Activated CD4-positive, alpha-beta memory T cell treated with anti-CD3 and anti-CD28 coated beads, Interleukin-2, amount 10 ng/mL, durations not matched to agents 7 days and 5 days (primary cell): ENCODE data around the gene PTPN21. TPM values are rescaled to one million over a fixed set of nuclear protein-coding genes. Genes with fewer than 3 reads are reported as not detected.

Experiments
- CTCF ChIA-PET: fragments of 350-600 bp; sonication (Branson Sonifier 250); formaldehyde crosslinking; loops from one replicate; lab custom pipeline; 2021; ENCODE audit warnings: antibody characterized with exemption, inconsistent platforms; lab: Charles Lee
- POLR2A ChIA-PET: fragments of 350-600 bp; sonication (Branson Sonifier 250); formaldehyde crosslinking; loops from one replicate; lab custom pipeline; 2021; ENCODE audit warnings: antibody characterized with exemption; lab: Charles Lee
- DNase-seq: peaks from one replicate; pipeline ENCODE4 v3.0.0-alpha.2; 2020
- H3K27ac Mint-ChIP-seq: one replicate; pipeline ENCODE4 v1.8.0; 2021; ENCODE audit warnings: mild to moderate bottlenecking, mixed read lengths
- H3K27me3 Mint-ChIP-seq: one replicate; pipeline ENCODE4 v1.8.0; 2021; ENCODE audit warnings: mixed read lengths
- H3K36me3 Mint-ChIP-seq: one replicate; pipeline ENCODE4 v1.8.0; 2021; ENCODE audit warnings: low read depth, mixed read lengths
- H3K4me1 Mint-ChIP-seq: one replicate; pipeline ENCODE4 v1.8.0; 2021; ENCODE audit warnings: mixed read lengths
- H3K4me3 Mint-ChIP-seq: one replicate; pipeline ENCODE4 v1.8.0; 2021; ENCODE audit warnings: mild to moderate bottlenecking, mixed read lengths
- H3K9me3 Mint-ChIP-seq: one replicate; pipeline ENCODE4 v1.8.0; 2021; ENCODE audit warnings: mixed read lengths
- total RNA-seq, 2 experiments: library from RNA; stranded (reverse); gene quantifications; one replicate each; pipeline ENCODE4 v1.2.3, GENCODE V29; 2021

The PTPN21 gene
- total RNA-seq, 2 experiments from 2014 or later = not detected

DNA sequence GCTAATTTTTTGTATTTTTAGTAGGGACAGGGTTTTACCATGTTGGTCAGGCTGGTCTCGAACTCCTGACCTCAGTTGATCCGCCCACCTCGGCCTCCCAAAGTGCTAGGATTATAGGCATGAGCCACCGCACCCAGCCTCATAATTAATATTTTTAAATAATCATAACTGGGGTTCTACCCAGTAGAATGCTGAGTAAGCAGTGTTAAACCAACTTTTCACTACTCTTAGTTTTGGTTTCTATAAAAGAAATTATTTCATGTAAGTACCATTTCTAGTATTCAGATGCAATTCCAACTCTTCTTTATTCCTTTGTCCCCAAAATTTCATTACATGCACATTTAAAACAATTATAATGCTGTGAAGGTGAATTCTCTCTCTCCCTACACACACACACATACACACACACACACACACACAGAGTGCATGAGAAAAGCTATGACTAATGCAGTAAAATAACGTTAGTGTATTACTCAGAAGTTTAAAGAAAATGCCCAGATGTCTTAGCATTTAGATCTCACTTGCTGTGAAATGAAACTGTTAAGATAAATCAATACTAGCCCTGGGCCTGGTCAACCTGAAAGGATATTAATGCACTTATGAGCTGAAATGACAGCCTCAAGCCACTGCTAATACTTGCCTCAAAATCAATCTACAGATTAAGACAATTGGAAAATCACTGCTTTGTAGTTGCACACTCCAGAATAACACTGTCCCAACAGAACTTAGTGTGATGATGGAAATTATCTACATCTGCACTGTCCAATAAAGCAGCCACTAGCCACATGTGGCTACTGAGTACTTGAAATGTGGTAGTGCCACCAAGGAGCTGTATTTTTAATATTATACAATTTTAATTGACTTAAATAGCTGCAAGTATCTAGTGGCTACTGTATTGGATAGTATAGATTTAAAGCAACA lies 36.0 kb downstream of the PTPN21 start:
- peaks cover 2% of the 10 kb centered on the region for H3K4me1 Mint-ChIP-seq
- CTCF ChIA-PET = interaction anchor here (0.6 kb wide), 1 partner anchor 1612 kb away, joined by 3 read pairs; no protein-coding TSS in a partner anchor

DNA sequence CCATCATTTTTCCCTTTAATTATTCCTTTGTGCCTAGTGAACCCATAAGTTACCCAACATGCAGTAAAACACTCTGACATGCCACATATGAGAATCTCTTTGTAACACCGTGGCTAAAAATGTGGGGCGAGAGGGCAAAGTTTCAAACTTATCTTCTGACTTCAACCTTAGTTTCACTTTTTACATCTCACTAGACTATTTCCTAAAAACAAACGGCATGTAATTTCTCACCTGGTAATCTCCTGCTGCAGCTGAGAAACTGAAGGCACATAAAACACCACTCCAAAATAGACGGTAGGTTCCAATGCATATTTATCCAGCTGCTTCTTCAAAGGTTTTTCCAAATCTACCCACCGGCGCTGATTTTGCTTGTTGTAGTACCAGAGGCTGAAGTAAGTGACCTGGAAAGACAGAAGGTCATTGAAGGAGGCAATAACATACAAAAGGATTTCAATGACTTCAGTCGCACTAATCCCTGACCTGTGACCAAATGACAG lies 37.9 kb downstream of the PTPN21 start:
- H3K36me3 Mint-ChIP-seq = no peaks in the 10 kb centered on the region
- ChIA-PET CTCF (no interaction called here), POLR2A (no interaction called here)
- H3K27ac Mint-ChIP-seq = no peak overlapping the region
- H3K27me3 Mint-ChIP-seq = peaks cover 17% of the 10 kb centered on the region
- H3K4me3 Mint-ChIP-seq = no peak overlapping the region
- peaks cover 2% of the 10 kb centered on the region for H3K4me1 Mint-ChIP-seq
- no peak for DNase-seq
- no peaks in the 10 kb centered on the region for H3K9me3 Mint-ChIP-seq

More for the DNA sequence above, 36.0 kb downstream of the PTPN21 start:
- Mint-ChIP-seq H3K9me3 (no peaks in the 10 kb centered on the region), H3K27me3 (peaks cover 25% of the 10 kb centered on the region), H3K36me3 (no peaks in the 10 kb centered on the region), H3K27ac (no peak overlapping the region), H3K4me3 (no peak overlapping the region)
- POLR2A ChIA-PET = no interaction called here
- DNase-seq = no peak

DNA sequence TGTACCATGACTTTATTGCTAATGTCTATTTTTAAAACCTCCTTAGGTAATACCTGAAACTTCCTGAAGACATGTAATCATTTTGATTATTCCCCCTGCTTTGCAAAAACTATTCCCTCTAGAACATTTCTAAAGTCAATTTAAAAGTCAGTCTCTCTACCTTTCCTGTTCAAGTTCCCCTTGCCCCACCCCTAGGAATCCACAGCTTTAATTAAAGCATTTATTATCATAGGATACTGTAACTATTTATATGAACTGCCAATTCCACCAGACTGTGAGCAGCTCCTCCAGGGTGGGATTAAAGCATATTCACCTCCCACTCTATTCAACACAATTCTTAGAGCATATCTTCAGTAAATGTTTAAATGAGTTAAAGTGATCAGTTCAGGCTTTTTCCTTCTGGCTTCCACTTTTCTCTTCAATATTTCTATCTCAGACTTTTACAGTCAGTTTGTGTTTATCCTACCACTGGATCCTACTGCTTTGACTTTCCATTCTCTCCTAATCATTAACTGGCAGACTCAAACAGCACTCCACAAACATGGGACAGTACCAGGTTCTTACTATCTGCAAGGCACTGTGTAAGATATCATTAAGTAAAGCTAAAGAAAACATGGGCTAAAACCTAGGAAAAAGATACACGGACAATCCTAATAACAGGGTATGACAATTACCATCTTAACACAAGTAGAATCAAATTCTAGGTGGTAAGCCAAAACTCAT lies 39.1 kb downstream of the PTPN21 start:
- Mint-ChIP-seq H3K4me1 (peaks cover 2% of the 10 kb centered on the region), H3K36me3 (no peaks in the 10 kb centered on the region), H3K27me3 (peaks cover 15% of the 10 kb centered on the region), H3K9me3 (no peaks in the 10 kb centered on the region), H3K27ac (no peak overlapping the region), H3K4me3 (no peak overlapping the region)
- POLR2A ChIA-PET = no interaction called here
- no peak for DNase-seq
- CTCF ChIA-PET = no interaction called here

DNA sequence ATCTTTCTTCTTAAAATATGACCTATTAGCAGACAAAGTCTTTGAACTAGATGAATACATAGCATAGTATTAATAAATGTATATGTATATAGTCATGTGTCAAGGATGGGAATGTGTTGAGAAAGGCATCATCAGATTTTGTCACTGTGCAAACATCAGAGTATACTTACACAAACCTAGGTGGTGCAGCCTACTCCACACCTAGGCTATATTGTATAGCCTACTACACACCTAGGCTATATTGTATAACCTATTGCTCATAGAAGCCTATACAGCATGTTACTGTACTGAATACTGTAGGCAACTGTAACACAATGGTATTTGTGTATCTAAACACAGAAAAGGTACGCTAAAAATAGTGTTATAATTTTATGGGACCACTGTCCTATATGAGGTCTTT lies 47.6 kb downstream of the PTPN21 start:
- Mint-ChIP-seq H3K27ac (no peak overlapping the region), H3K9me3 (no peaks in the 10 kb centered on the region), H3K4me1 (no peaks in the 10 kb centered on the region), H3K27me3 (peaks cover 12% of the 10 kb centered on the region), H3K4me3 (no peak overlapping the region), H3K36me3 (no peaks in the 10 kb centered on the region)
- no peak for DNase-seq
- ChIA-PET POLR2A (no interaction called here), CTCF (no interaction called here)

DNA sequence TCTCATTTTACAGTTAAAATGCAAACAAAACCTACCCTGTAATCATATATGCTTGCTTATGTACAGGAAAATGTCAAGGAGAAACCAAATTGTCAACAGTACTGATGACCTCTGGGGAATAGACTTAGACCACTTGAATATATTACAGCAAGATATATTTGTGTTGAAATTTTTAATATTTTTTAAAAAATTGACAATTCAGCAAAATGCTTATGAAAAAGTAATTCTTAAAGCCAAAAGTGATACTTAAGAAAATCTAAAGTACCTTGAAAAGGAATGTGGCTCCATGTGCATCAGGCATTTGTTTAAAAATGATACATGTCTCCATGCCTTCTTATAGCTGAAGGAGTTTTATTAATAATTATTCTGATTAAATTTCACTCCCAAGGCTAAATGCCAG lies 49.2 kb downstream of the PTPN21 start:
- CTCF ChIA-PET = no interaction called here
- Mint-ChIP-seq H3K4me3 (no peak overlapping the region), H3K27ac (no peak overlapping the region), H3K4me1 (no peaks in the 10 kb centered on the region), H3K36me3 (no peaks in the 10 kb centered on the region), H3K9me3 (no peaks in the 10 kb centered on the region), H3K27me3 (peaks cover 12% of the 10 kb centered on the region)
- no peak for DNase-seq
- POLR2A ChIA-PET = no interaction called here

DNA sequence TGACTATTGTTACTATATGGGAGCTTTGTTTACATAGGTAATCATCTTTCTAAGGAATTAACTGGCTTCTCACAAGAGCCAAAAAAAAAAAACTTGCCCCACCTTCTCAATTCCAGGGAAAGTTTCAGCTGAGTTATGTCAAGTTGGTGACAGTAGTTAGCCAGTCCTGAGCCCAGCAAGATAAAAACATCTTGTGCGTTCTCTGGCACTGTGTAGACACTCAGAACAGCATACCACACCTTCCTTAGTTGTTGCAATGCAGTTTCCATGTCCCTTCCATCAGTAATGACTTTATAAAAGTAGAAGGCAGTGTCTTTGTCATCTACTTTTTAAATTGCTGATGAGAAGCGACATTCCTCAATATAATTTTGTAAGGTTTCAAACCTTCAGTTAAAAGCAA lies 50.2 kb downstream of the PTPN21 start:
- Mint-ChIP-seq H3K27ac (no peak overlapping the region), H3K4me3 (no peak overlapping the region), H3K9me3 (no peaks in the 10 kb centered on the region), H3K4me1 (no peaks in the 10 kb centered on the region), H3K27me3 (peaks cover 10% of the 10 kb centered on the region), H3K36me3 (no peaks in the 10 kb centered on the region)
- POLR2A ChIA-PET = no interaction called here
- no peak for DNase-seq
- CTCF ChIA-PET = interaction anchor here (0.6 kb wide), 1 partner anchor 10 kb away, joined by 4 read pairs; no protein-coding TSS in a partner anchor

DNA sequence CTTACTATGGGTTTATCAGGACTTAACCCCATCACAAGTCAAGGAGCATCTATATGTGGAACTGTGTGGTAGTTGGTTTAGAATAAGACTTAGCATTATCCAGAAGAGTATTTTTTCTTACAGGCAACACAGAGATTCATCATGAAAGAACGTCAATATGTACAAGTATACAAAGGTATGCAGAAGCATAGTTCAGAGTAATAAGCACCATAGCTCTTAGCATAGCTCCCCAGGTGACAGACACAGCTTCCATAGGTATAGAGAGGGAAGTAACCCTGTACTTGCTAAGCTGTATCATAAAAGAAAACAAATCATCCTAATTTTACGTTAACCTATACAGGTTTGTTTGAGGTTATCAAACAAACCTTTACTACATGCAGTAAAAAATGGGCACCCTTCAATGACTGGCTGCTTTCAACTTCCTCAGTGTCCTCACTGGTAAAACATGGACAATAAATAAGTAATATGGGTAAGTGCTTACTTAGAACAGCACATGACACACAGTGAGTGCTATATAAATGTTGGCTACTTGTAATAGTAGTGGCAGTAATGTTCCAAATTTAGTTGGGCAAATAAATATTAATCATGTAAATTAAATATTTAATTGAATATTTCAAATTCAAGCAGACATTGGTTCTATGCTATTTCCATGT lies 50.9 kb downstream of the PTPN21 start:
- H3K4me1 Mint-ChIP-seq = no peaks in the 10 kb centered on the region
- no peaks in the 10 kb centered on the region for H3K36me3 Mint-ChIP-seq
- H3K4me3 Mint-ChIP-seq = no peak overlapping the region
- POLR2A ChIA-PET = no interaction called here
- H3K27me3 Mint-ChIP-seq = peaks cover 7% of the 10 kb centered on the region
- CTCF ChIA-PET = interaction anchor here (1.3 kb wide), 1 partner anchor 11 kb away, joined by 3 read pairs; no protein-coding TSS in a partner anchor
- DNase-seq = no peak
- H3K27ac Mint-ChIP-seq = no peak overlapping the region
- no peaks in the 10 kb centered on the region for H3K9me3 Mint-ChIP-seq

DNA sequence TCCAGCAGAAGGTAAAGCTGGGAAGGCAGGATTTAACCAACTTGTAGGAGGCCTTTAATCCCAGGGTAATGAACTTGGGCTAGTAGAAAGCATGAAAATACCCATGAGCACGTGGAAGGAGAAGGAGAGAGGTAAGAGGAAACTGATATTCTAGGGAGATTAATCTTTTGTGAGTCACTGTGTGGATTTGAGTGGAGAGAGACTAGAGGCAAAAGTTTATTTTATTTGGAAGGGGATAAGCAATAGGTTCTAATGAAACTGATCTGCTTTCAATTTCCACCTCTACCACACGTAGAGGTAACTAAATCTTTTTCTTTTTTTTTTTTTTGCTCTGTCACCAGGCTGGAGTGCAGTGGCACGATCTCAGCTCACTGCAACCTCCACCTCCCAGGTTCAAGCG lies 52.1 kb downstream of the PTPN21 start:
- no peak overlapping the region for H3K27ac Mint-ChIP-seq
- H3K4me1 Mint-ChIP-seq = no peaks in the 10 kb centered on the region
- no peaks in the 10 kb centered on the region for H3K9me3 Mint-ChIP-seq
- CTCF ChIA-PET = interaction anchor here (1.3 kb wide), 1 partner anchor 10 kb away, joined by 3 read pairs; no protein-coding TSS in a partner anchor
- H3K4me3 Mint-ChIP-seq = no peak overlapping the region
- peaks cover 7% of the 10 kb centered on the region for H3K27me3 Mint-ChIP-seq
- no peaks in the 10 kb centered on the region for H3K36me3 Mint-ChIP-seq
- POLR2A ChIA-PET = no interaction called here
- no peak for DNase-seq

DNA sequence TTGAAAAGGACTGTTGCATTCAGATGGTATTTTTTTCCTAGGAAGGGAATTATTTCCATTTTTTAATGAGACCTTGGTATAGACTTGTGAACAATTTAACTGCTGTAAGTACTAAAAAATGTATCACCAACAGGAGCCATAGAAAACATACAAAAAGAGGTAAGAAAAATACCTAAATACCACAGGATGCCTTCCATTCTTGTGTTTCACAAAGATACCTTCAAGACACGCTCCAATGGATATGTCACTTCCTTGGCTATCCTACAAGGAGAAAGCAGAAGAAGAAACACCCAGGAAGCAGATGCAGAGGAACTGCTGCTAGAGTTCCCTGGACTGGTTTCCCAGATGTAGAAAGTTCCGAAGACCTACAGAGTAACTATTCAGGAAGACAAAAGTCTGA lies 54.2 kb downstream of the PTPN21 start:
- Mint-ChIP-seq H3K4me1 (no peaks in the 10 kb centered on the region), H3K27ac (no peak overlapping the region), H3K9me3 (no peaks in the 10 kb centered on the region), H3K36me3 (no peaks in the 10 kb centered on the region), H3K4me3 (no peak overlapping the region), H3K27me3 (peaks cover 11% of the 10 kb centered on the region)
- DNase-seq = no peak
- ChIA-PET POLR2A (interaction anchor here (0.7 kb wide), 1 partner anchor 29 kb away, joined by 3 read pairs; no protein-coding TSS in a partner anchor), CTCF (no interaction called here)

DNA sequence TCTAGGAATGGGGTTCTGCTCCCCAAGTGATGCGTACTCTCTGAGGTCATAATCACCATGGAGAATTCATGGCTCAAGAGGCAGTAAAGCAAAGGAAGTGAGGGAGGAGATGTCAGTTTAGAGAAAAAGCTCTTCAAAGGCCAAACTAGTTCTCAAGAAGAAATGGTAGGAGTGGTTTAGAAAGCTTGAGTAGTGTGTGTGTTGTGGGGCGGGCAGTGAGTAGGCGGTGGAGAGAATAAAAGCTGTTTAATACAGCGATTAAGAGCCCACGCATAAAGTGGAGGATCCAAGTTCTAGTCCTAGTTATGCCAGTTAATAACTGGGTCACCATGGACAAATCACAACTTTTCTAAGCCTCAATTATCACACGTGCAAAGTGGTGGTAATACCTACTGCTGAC lies 55.6 kb downstream of the PTPN21 start:
- DNase-seq = no peak
- H3K27ac Mint-ChIP-seq = no peak overlapping the region
- CTCF ChIA-PET = interaction anchor here (0.7 kb wide), 1 partner anchor 35 kb away, joined by 3 read pairs; no protein-coding TSS in a partner anchor
- H3K4me3 Mint-ChIP-seq = no peak overlapping the region
- no peaks in the 10 kb centered on the region for H3K4me1 Mint-ChIP-seq
- POLR2A ChIA-PET = no interaction called here
- peaks cover 10% of the 10 kb centered on the region for H3K27me3 Mint-ChIP-seq
- no peaks in the 10 kb centered on the region for H3K9me3 Mint-ChIP-seq
- H3K36me3 Mint-ChIP-seq = no peaks in the 10 kb centered on the region

DNA sequence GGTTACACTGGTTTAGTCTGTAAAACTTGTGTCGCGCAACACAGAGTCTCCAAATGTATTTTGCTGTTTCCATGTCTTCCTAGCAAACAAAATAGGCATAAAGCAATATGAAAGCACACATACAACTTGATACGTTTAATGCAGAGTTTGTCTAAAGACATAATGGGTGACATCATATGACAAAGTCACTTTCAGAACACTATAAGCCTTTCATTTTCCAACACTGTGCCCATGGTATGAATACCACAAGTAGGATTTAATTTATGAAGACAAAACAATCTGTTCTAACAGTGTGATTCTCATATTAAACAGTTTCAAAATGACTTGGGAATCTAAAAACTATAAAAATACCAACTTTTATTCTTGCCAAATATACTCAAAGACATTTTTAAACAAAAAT lies 58.4 kb downstream of the PTPN21 start:
- ChIA-PET CTCF (interaction anchor here (0.6 kb wide), 1 partner anchor 174 kb away, joined by 3 read pairs; no protein-coding TSS in a partner anchor), POLR2A (no interaction called here)
- peaks cover 5% of the 10 kb centered on the region for H3K27me3 Mint-ChIP-seq
- no peak overlapping the region for H3K27ac Mint-ChIP-seq
- H3K4me3 Mint-ChIP-seq = no peak overlapping the region
- no peaks in the 10 kb centered on the region for H3K36me3 Mint-ChIP-seq
- no peak for DNase-seq
- H3K9me3 Mint-ChIP-seq = no peaks in the 10 kb centered on the region
- no peaks in the 10 kb centered on the region for H3K4me1 Mint-ChIP-seq

DNA sequence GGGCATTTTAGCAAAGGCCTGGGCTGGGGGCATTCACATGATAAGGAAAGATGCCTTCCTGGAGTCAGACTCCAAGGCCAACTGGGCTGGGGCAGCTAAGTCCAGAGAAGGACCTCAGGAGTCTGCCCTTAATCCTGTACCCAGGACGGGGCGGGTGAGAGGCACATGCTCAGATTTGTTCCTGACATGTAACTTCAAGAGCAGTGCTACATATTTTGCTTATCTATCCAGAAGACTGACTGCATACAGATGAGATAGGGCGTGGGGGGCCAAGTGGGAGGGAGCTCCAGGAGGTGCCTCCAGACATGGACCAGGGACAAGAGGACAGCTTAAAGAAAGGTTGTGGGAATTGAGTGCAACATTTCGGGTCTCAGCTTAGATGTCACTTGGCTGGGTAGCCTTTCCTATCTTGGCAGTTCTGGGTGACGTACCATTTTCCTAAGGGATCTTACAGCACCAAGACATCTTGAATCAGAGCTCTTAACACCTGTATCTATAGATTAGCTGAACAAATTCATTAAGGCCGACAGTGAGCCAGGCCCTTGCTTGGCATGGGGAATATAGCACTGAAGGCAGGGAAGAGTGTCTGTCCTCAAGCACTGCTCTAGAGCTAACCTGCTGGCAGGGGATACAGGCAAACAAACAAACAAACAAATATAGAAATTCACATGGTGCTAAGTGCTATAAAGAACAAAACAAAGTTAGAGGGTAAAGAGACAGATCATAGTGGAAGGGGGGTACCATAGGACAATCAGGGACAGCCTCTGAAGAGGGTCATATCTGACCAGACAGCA lies 61.2 kb downstream of the PTPN21 start:
- Mint-ChIP-seq H3K4me3 (no peak overlapping the region), H3K27me3 (peaks cover 5% of the 10 kb centered on the region), H3K4me1 (no peaks in the 10 kb centered on the region), H3K27ac (no peak overlapping the region), H3K9me3 (no peaks in the 10 kb centered on the region), H3K36me3 (no peaks in the 10 kb centered on the region)
- ChIA-PET POLR2A (no interaction called here), CTCF (interaction anchor here (0.6 to 1.8 kb wide), 10 partner anchors 9 to 375 kb away, joined by 3 to 9 read pairs (median 3); no protein-coding TSS in a partner anchor)
- DNase-seq = no peak
